WERI-Rb-1 (cell line): ENCODE measurements around the gene NUDT7.

ENCODE experiments used
- DNase-seq: peaks from one replicate; pipeline ENCODE4 v3.0.0-alpha.2; 2020
- H3K27ac ChIP-seq: fragments of 250-450 bp; sonication (Bioruptor Pico); 2 replicates; pipeline ENCODE4 v1.5.1; 2020; ENCODE audit warnings: mild to moderate bottlenecking, moderate library complexity
- H3K27me3 ChIP-seq: fragments of 250-450 bp; sonication (Bioruptor Pico); 2 replicates; pipeline ENCODE4 v1.5.1; 2021; ENCODE audit warnings: mild to moderate bottlenecking, low read depth, moderate library complexity; ENCODE audit not compliant: insufficient read depth, severe bottlenecking
- H3K36me3 ChIP-seq: fragments of 250-450 bp; sonication (Bioruptor Pico); 2 replicates; pipeline ENCODE4 v1.5.1; 2020; ENCODE audit warnings: mild to moderate bottlenecking, moderate library complexity
- H3K4me3 ChIP-seq: 2 replicates; pipeline ENCODE4 v1.5.1; 2011; ENCODE audit warnings: low read depth, mild to moderate bottlenecking, control low read depth, low read length
- H3K9me3 ChIP-seq: fragments of 250-450 bp; sonication (Bioruptor Pico); 2 replicates; pipeline ENCODE4 v1.5.1; 2021; ENCODE audit warnings: mild to moderate bottlenecking, moderate library complexity; ENCODE audit not compliant: severe bottlenecking
- TF ChIP-seq, protein P1 (sequence below): IDR thresholded peaks from 2 replicates; pipeline ENCODE4 v1.5.1; 2011; ENCODE audit warnings: low read depth, mild to moderate bottlenecking, control low read depth, inconsistent platforms, low read length

NUDT7 gene

DNA sequence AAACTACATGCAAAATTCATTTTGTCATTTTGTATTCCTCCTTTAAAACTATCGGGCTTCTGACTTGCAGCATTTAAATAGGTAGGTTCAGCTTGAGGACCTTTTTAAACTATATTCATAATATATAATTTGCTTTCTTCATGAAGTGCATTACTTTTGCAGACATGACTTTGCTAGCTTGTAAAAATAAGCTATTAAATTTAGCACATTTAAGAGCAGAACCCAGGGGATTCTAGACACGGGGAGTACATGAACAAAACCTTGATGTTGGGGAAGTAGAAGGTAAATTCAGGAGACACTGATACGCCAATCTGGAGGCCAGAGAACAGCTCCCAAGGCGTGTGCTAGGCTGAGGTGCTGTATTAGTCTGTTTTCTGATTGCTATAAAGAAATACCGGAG, 32.3 kb upstream of the NUDT7 start:
- Histone ChIP-seq H3K9me3 (no peaks in the 10 kb centered on the region), H3K36me3 (no peaks in the 10 kb centered on the region), H3K27ac (no peak overlapping the region), H3K4me3 (no peak overlapping the region), H3K27me3 (no peaks in the 10 kb centered on the region)
- TF ChIP-seq, protein P1, sequence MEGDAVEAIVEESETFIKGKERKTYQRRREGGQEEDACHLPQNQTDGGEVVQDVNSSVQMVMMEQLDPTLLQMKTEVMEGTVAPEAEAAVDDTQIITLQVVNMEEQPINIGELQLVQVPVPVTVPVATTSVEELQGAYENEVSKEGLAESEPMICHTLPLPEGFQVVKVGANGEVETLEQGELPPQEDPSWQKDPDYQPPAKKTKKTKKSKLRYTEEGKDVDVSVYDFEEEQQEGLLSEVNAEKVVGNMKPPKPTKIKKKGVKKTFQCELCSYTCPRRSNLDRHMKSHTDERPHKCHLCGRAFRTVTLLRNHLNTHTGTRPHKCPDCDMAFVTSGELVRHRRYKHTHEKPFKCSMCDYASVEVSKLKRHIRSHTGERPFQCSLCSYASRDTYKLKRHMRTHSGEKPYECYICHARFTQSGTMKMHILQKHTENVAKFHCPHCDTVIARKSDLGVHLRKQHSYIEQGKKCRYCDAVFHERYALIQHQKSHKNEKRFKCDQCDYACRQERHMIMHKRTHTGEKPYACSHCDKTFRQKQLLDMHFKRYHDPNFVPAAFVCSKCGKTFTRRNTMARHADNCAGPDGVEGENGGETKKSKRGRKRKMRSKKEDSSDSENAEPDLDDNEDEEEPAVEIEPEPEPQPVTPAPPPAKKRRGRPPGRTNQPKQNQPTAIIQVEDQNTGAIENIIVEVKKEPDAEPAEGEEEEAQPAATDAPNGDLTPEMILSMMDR: no peak
- DNase-seq: no peak

DNA sequence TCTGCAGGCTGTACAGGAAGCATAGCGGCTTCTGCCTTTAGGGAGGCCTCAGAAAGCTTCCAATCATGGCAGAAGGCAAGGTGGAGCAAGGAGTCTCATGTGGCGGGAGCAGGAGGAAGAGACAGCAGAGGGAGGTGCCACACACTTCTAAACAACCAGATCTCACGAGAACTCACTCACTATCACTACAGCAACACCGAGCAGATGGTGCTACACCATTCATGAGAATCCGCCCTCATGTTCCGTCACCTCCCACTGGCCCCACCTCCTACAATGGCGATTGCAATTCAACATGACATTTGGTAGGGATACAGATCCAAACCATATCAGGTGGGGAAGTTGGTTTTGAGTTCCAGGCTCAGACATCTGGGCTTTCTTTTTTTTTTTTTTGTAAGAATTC, 31.9 kb upstream of the NUDT7 start:
- no peaks in the 10 kb centered on the region for H3K27me3 ChIP-seq
- no peak overlapping the region for H3K4me3 ChIP-seq
- DNase-seq: no peak
- TF ChIP-seq, protein P1: no peak
- H3K27ac ChIP-seq: no peak overlapping the region
- no peaks in the 10 kb centered on the region for H3K36me3 ChIP-seq
- H3K9me3 ChIP-seq: no peaks in the 10 kb centered on the region

DNA sequence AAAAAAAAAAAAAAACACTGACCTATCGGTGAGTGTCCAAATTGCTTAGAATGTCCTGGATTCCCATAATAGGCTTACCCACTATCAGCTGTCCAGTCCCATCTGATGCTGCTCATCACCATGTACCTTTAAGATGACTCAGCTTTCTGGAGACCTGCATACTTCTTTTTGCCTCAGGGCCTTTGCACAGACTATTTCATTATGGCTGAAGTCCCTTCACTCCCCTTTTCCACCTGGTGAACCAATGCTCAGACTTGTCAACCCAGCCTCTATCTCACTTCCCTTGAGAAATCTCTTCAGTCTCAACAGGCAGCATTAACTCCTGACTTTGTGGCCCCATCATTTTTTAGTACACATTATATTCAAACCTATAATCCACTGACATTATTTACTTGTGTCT, 29.7 kb upstream of the NUDT7 start:
- TF ChIP-seq, protein P1: no peak
- no peak for DNase-seq
- Histone ChIP-seq H3K9me3 (no peaks in the 10 kb centered on the region), H3K4me3 (no peak overlapping the region), H3K36me3 (no peaks in the 10 kb centered on the region), H3K27me3 (no peaks in the 10 kb centered on the region), H3K27ac (no peak overlapping the region)

DNA sequence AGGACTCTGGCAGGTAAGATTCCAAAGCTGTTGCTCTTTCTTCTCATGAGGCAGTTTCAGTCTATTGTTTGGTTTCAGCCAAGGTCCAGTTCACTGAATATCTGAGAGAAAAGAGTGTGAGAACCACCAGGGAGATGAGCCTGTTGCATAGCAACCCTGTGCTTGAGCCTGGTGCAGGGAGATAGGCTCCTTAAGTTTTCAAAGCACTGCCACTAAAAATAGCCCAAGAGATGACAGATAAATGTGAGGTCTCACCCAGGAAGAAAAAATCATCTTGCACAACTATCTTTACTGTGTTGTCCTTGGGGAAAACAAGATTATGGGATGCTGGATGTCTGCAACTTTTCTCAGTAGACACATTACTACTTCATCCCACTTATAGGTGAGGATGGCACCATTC, 26.2 kb upstream of the NUDT7 start:
- Histone ChIP-seq H3K4me3 (no peak overlapping the region), H3K36me3 (no peaks in the 10 kb centered on the region), H3K9me3 (no peaks in the 10 kb centered on the region), H3K27ac (peak overlapping the region; percentile 1), H3K27me3 (no peaks in the 10 kb centered on the region)
- DNase-seq: peak; percentile 50
- TF ChIP-seq, protein P1: no peak

DNA sequence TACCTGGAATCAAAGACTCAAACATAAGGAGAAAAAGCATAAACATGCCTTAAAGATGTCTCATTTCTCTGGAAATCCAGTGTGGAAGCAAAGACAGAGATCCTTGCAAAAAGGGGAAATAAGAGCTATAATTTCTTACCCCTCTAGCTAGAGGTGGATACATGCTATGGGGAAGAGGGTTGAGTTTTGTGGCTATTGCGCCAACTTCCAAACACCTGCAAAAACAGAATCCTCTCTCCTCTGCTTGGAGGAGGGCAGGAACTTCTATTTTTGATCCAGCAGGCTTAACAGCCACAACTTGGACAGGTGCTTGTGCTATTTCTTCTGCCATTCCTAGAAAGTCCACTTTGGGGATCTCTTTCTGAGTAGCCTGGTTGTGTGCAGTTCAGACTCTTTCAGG, 21.5 kb upstream of the NUDT7 start:
- Histone ChIP-seq H3K9me3 (no peaks in the 10 kb centered on the region), H3K4me3 (no peak overlapping the region), H3K27me3 (no peaks in the 10 kb centered on the region), H3K27ac (no peak overlapping the region), H3K36me3 (no peaks in the 10 kb centered on the region)
- DNase-seq: no peak
- TF ChIP-seq, protein P1: no peak

DNA sequence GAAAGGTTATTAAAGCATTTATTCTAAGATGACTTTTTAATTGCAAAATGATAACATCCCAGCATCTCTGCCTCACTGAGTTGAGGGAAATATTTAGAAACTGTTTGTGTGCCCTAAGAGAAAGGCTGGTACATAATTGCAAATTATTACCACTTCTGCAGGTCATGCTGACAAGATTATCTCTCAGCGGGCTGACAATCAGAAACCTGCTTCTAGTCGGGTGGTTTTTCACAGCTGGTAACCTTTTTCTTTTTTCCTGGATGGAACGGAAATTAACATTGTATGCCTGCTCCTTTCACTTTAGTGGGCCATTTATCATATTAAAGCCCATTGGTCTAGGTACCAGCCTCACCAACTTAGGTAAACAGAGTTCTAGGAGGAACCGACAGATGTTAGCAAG, 17.0 kb upstream of the NUDT7 start:
- Histone ChIP-seq H3K27ac (no peak overlapping the region), H3K36me3 (no peaks in the 10 kb centered on the region), H3K4me3 (no peak overlapping the region), H3K27me3 (no peaks in the 10 kb centered on the region), H3K9me3 (no peaks in the 10 kb centered on the region)
- DNase-seq: no peak
- TF ChIP-seq, protein P1: no peak
